ENCODE data around the gene ACTL8.

Gene ACTL8

GRCh38 chr1:17755120-17755519 is at the start of gene ACTL8:
TSS of gene ACTL8 (plus strand) at chr1:17755333. CDS start at chr1:17823009, 67,676 bp downstream.
- no peak for DNase-seq (ENCODE audit: low spot score)

DNA sequence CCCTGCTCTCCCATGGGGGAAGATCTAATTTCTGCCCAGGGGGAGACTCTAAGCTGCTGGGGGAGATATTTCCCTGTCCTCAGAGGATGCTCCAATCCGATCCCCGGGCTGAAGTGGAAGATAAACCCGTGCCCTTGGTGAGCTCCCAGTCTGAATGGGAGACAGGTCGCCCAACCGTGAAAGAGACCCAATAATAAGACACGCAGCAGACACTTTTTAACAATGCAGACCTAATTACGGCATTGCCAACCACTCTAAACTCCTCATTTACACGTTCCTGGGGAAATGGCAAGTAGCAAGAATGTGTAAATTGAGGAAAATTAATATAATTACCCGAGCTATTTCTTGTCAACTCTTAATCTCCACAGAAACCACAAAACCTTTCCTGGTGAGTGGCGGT is 48.7 kb upstream of the ACTL8 start:
- no peak for DNase-seq (ENCODE audit: low spot score)

DNA sequence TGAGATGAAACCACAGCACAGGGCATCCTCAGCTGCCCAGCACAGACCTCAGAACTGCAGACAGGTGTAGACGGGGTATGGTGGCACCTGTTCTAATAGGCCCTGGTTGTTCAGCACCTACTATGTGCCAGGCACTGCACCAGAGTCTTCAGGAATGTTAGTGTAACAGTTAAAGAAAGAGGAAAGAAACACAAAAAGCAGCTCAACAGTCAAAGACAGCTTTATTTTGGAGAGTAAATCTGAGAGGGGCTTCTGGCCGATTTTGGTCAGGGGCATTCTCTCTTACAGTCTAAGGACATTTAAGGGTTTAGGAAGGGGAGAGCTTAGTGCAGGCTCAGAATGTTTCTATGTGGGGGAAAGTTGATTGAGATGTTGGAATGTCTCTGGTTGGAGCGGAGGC is 45.2 kb upstream of the ACTL8 start:
- no peak for DNase-seq (ENCODE audit: low spot score)

DNA sequence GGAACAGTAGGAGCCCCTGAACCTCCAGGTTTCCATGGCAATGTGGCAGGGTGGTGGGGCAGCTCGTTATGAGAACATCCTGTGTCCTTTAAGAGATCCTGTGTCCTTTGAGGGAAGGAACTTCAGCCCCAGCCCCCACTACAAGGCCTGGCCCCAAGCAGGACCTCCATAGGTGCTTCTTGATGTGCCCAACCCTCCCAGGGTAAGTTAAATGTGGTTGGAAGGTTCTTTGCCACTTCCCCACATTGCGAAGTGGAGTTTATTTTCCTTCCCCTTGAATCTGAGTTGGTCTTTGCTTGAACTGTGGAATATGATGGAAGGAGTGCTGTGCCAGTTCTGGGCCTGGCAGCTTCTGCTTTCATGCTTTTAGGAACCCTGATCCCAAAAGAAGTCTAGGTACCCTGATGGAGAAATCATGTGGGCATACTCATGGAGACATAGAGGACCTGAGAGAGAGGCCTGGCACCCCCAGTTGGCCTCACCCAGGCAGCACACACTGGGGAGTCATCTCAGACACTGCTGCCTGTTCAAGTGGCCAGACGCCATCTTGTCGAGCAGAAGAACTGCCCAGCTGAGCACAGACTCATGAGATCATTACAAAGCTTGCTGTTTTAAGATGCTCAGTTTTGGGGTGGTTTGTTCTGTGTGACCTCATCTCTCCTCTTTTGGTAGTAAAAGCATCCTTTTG is 44.1 kb upstream of the ACTL8 start:
- no peak for DNase-seq (ENCODE audit: low spot score)

- DNase-seq (ENCODE audit: low spot score), result no peak
Observed at GRCh38 chr1:17711577-17711910, 43.6 kb upstream of the ACTL8 start.

DNA sequence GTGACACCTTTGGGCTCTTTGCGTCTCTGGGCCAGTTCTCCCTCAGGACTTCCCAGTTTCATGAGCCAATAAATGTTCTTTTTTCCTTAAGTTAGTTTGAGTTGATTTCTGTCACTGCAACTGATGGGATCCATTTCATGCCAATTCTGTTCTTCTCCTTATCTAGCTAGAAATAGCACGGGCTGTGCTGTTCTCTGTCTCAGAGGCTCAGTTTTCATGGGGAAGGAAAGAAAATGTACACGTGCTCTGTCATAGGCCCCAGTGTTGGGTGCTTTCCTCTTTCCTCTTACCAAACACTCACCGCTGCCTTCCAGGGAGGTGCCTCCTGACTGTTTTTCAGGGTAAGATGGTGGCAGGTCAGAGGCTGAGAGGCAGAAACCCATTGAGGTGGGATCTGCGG is 43.2 kb upstream of the ACTL8 start:
- no peak for DNase-seq (ENCODE audit: low spot score)

DNA sequence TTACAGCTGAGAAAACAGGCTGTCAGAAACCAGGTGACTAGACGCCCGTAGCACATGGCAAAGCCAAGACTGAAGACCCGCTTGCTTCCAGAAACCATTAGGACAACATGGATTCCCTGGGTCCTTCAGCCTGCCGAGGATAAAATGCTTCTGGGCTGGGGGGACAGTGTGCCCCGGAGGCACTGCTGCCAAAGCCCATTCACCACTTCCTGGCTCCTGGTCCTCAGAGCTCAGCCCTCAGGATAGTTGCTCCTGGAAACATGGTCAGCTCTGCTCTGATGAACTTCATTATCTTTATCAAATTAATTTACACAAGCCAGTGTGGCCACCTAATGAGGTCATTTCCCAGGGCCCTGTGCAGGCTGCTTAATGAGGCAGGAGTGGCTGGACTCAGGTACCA is 41.1 kb upstream of the ACTL8 start:
- no peak for DNase-seq (ENCODE audit: low spot score)

DNA sequence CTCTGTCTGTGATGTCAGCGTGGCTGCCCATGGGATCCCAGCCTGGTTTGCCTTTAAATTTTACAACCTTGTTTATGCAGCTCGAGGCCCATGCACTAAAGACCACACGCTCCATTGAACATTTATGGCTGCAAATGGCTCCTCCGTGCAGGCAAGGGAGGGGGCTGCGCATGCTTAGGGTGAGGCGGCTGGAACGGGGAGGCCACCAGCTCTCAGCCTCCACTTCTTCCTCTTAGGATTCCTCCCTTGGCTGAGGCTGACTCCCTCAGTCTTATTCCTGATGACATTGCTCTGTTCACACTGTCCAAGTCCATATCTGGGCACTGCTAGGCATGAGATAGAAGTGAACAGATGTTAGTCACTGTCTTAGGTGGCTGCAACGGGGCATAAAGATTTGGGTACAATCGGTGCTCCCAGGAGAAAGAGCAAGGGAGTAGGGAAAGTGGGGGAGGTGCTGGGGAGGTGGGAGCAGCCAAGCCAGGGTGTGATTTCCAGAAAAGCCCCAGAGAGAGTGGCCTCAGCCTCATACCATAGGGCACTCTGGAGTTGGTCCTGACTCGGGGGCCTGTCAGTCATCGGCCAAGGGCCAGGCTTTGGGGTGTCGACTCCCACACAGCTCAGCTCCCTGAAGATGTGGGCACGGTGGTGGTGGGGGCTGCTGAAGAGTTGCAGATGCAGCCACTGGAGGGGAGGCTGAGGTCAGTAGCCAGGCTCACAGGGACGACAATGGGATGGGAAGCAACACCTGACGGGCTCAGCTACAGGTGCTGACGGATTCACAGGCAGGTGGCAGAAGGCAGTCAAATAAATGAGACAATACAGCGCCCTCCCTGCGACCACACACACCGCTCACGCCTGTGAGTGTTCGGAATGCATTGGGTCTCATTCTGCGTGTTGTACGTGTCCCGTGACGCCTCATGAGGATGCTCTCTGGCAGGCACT is 37.3 kb upstream of the ACTL8 start:
- DNase-seq (ENCODE audit: low spot score), result no peak

DNA sequence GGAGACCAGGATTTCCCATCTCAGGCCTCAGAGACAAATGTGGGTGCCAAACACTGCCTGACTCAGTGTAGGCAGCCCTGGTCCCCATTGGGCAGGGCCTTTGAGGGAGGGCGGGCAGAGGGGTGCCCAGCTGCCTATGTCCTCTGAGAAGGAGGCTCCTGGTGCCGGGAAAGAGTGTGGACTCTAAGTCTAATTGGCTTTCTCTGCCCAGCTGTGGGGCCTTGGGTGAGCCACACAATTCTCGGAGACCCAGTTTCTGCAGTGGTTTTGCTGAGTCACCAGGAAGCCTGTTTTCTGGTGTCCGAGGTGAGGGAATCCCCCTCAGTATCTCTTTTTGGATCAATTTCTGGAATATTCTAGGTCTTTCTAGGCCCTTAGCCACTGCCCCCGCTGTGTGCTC is 35.3 kb upstream of the ACTL8 start:
- no peak for DNase-seq (ENCODE audit: low spot score)

DNA sequence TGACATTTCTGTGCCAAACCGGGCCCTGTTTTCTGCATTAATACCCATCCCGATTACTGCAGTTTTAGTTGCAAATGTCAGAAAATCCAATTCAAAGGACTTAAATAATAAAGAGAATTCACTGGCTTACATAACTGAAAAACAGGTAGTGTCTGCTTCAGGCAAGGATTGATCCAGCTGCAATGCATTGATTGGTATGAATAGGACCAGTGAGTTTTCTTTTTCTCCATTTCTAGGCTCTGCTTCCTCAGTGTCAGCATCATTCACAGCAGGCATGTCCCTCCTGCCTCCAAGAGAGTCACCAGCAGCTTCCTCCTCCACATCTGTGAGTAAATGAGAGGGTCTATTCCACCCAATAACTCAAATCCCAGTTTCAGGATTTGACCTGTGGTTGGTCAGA is 33.7 kb upstream of the ACTL8 start:
- no peak for DNase-seq (ENCODE audit: low spot score)

- DNase-seq (ENCODE audit: low spot score), result no peak
Observed at GRCh38 chr1:17723684-17724083, 31.4 kb upstream of the ACTL8 start.

GRCh38 chr1:17724150-17724549 is 31.0 kb upstream of the ACTL8 start:
- no peak for DNase-seq (ENCODE audit: low spot score)

- no peak for DNase-seq (ENCODE audit: low spot score)
Observed at GRCh38 chr1:17725084-17725719, 29.9 kb upstream of the ACTL8 start.

DNA sequence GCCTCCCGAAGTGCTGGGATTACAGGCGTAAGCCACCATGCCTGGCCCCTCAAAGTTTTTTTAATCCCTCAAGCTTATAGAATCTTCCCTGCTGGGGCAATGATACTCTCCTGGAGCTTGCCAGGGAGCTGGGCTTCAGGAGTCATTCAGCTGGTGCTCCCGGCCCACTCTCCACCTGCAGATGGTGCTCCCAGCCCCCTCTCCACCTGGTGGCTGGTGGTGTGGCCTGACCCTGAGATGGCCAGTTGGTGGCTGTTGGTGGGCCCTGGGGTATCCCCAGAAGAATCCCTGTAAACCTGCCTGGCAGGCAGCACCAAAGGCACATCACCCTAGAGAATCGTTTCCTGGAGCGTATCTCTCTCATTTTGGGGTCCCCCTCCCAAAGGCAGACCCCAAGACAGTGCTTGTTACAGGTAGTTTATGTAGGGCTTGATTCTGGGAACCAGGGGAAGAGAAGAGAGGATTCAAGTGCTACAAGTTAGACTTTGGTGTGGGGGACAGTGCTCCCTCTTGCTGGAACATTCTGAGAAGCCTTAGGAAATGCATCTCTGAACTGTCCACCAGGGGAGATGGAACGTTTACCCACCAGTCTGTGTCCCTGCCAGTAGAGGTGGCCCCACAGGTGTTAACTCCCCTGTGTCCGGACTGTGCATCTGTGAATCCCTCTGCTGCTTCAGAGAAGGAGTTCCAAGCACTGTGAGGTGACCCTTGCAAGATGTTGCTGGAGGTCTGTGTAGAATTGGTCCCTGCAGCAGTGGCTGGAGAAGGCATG is 29.1 kb upstream of the ACTL8 start:
- no peak for DNase-seq (ENCODE audit: low spot score)

- no peak for DNase-seq (ENCODE audit: low spot score)
Observed at GRCh38 chr1:17728123-17728712, 26.9 kb upstream of the ACTL8 start.

GRCh38 chr1:17729248-17729647 is 25.9 kb upstream of the ACTL8 start:
- no peak for DNase-seq (ENCODE audit: low spot score)

- DNase-seq (ENCODE audit: low spot score), result no peak
Observed at GRCh38 chr1:17729909-17730308, 25.2 kb upstream of the ACTL8 start.

DNA sequence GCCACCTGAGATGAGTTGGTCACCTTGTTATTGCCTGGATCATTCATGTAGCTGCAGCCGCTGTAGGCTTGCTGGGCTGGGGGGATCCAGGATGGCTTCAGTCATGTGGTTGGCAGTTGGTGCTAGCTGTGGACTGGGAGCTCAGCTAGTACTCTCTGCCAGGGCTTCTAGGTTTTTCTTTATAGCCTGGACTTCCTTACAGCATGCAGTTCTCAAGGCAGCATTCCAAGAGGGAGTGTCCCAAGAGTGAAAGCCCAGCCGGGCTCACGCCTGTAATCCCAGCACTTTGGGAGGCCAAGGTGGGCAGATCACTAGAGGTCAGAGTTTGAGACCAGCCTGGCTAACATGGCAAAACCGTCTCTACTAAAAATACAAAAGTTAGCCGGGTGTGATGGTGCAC is 23.7 kb upstream of the ACTL8 start:
- DNase-seq (ENCODE audit: low spot score), result no peak

DNA sequence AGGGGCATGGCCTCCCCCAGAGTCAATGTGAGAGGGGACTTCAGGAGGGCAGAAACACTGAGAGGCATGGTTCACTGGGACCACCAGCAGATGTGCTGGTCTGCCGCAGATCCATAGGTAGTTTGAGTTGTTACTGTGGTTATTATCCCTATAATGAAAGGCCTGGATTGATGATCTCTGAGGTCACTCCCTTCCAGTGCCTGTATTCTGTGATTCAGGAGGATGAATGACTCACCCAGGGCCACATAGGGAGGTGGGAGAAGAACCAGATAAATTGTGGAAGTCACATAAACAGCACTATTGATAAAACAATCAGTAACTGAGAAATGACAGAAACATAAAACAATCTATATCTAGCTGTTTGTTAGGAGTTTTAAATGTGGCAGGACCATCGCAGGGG is 22.7 kb upstream of the ACTL8 start:
- no peak for DNase-seq (ENCODE audit: low spot score)

- DNase-seq (ENCODE audit: low spot score), result no peak
Observed at GRCh38 chr1:17733661-17734060, 21.5 kb upstream of the ACTL8 start.

GRCh38 chr1:17734609-17735008 is 20.5 kb upstream of the ACTL8 start:
- no peak for DNase-seq (ENCODE audit: low spot score)

GRCh38 chr1:17735348-17735747 is 19.8 kb upstream of the ACTL8 start:
- DNase-seq (ENCODE audit: low spot score), result no peak

Measured in CD4-positive, alpha-beta T cell treated with Interleukin-2 at 100 ng/mL for 4 hours (primary cell).